H1 (cell line): Measurements from ENCODE around the gene HBEGF. TPM values are rescaled to one million over a fixed set of nuclear protein-coding genes. Genes with fewer than 3 reads are reported as not detected.

Experiments used
- EP300 ChIP-seq, 2 experiments: IDR thresholded peaks; 1 replicate in 1 of 2; 2 replicates in 1 of 2; pipeline ENCODE4 v1.6.1; 2011 to 2012; ENCODE audit warnings: low read depth in 2 of 2, low read length in 2 of 2, mild to moderate bottlenecking in 2 of 2, borderline replicate concordance in 1 of 2, inconsistent platforms in 1 of 2, moderate library complexity in 1 of 2
- polyA plus RNA-seq, 7 experiments: library from polyadenylated mRNA; depleted of rRNA in 3 of 7; stranded (reverse) in 5 of 7; unstranded in 2 of 7; fragments of >200 nt in 5 of 7; fragments of 200-250 nt in 2 of 7; gene quantifications; 1 replicate in 5 of 7; 2 replicates in 1 of 7; 4 replicates in 1 of 7; pipeline versions ENCODE4 v1.2.1 to v1.2.3, GENCODE V29; 2011 to 2013; ENCODE audit warnings: missing spikeins in 2 of 7, mixed read lengths in 2 of 7
- total RNA-seq: library from RNA; stranded (reverse); fragmentation: NEBNext Ultra II Directional; extraction: Animal tissue kit (Norgen Biotek cat#: 25700); gene quantifications from 2 replicates; pipeline ENCODE4 v1.2.1, GENCODE V29; 2021

The HBEGF gene
- total and polyA plus RNA-seq, 2 of the 8 experiments (the other 6 are each of a cell fraction or from before 2014, with no cell fraction given), result 2.4 to 2.5 TPM

GRCh38 chr5:140309706-140310249 lies 36.6 kb downstream of the HBEGF start (continued):
- TF ChIP-seq EP300 (IDR thresholded peaks at IDR 0.05; ENCODE audit: borderline replicate concordance in 1 of 2, low read depth in 2 of 2, low read length in 2 of 2), result no peak
